Vagina (tissue), 2 donors: ENCODE measurements around the gene LRRC36. TPM values are rescaled to one million over a fixed set of nuclear protein-coding genes. Genes with fewer than 3 reads are reported as not detected.

ENCODE experiments used
- DNase-seq, 2 donors: peaks; one replicate each; pipeline ENCODE4 v3.0.0-alpha.2; 2017; ENCODE audit errors: extremely low spot score in 2 of 2
- H3K27ac ChIP-seq: fragments of 200-600 bp; sonication (generic); one replicate; pipeline ENCODE4 v1.5.1; 2019
- H3K27me3 ChIP-seq: fragments of 200-600 bp; sonication (generic); one replicate; pipeline ENCODE4 v1.5.1; 2019
- H3K36me3 ChIP-seq, 2 donors: fragments of 200-600 bp; sonication (generic); one replicate each; pipeline ENCODE4 v1.5.1; 2017 to 2019
- H3K4me1 ChIP-seq: fragments of 200-600 bp; sonication (generic); one replicate; pipeline ENCODE4 v1.5.1; 2019
- H3K4me3 ChIP-seq, 2 donors: fragments of 200-600 bp; sonication (generic); 1 replicate in 1 of 2; 2 replicates in 1 of 2; pipeline ENCODE4 v1.5.1; 2016 to 2019
- H3K9me3 ChIP-seq: fragments of 200-600 bp; sonication (generic); one replicate; pipeline ENCODE4 v1.5.1; 2019
- POLR2A ChIP-seq, 2 donors: fragments of 450-650 bp; IDR thresholded peaks; one replicate each; pipeline ENCODE4 v1.6.1; 2017; ENCODE audit warnings: antibody characterized with exemption in 2 of 2, mild to moderate bottlenecking in 2 of 2, moderate library complexity in 2 of 2
- POLR2AphosphoS5 ChIP-seq, 2 donors: sonication (generic); formaldehyde crosslinking; IDR thresholded peaks; one replicate each; pipeline ENCODE4 v1.9.0; 2017; ENCODE audit warnings: antibody characterized with exemption in 2 of 2, mild to moderate bottlenecking in 2 of 2, low read depth in 1 of 2; ENCODE audit not compliant: insufficient read depth in 1 of 2
- intact Hi-C: fragments of 100-400 bp; cut with DNase I; formaldehyde crosslinking; loops from one replicate; pipeline ENCODE4 v1.15.1; 2023
- total RNA-seq: library from RNA; depleted of rRNA; stranded (reverse); fragments of >200 nt; gene quantifications from one replicate; pipeline ENCODE4 v1.2.3, GENCODE V29; 2016
- TF ChIP-seq, protein P1 (sequence below), 3 experiments: fragments of 450-650 bp in 2 of 3; fragments of 200-600 bp in 1 of 3; sonication (generic) in 1 of 3; IDR thresholded peaks; one replicate each; pipeline ENCODE4 v1.5.1; 2017 to 2019; ENCODE audit warnings: antibody characterized with exemption in 3 of 3, mild to moderate bottlenecking in 2 of 3, moderate library complexity in 2 of 3

LRRC36 gene
- total RNA-seq, 1 donor from 2014 or later, result not detected

DNA sequence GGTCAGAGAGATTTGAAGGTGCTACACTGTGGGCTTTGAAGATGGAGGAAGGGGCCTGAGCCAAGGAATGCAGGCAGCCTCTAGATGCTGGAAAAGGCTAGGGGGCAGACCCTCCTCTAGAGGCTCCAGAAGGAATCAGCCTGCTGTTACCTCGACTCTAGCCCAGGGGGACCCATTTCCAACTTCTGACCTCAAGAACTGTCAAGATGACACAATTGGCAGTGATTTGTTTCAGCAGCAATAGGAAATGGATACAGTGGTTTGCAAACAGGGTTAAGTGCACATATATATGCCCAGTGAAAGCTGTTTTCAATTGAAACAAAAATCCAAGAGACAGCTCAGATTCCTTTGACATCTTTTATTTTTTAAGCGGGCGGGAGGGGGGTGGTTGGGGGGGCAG is 93.3 kb downstream of the LRRC36 start:
- Histone ChIP-seq H3K9me3 (no peaks in the 10 kb centered on the region), H3K36me3 (no peaks in the 10 kb centered on the region), H3K27me3 (no peaks in the 10 kb centered on the region), H3K4me1 (peaks cover 11% of the 10 kb centered on the region), H3K4me3 (no peak overlapping the region), H3K27ac (no peak overlapping the region)
- intact Hi-C loops, result no loop called here
- TF ChIP-seq POLR2A (IDR thresholded peaks at IDR 0.05), result no peak
- TF ChIP-seq, protein P1, sequence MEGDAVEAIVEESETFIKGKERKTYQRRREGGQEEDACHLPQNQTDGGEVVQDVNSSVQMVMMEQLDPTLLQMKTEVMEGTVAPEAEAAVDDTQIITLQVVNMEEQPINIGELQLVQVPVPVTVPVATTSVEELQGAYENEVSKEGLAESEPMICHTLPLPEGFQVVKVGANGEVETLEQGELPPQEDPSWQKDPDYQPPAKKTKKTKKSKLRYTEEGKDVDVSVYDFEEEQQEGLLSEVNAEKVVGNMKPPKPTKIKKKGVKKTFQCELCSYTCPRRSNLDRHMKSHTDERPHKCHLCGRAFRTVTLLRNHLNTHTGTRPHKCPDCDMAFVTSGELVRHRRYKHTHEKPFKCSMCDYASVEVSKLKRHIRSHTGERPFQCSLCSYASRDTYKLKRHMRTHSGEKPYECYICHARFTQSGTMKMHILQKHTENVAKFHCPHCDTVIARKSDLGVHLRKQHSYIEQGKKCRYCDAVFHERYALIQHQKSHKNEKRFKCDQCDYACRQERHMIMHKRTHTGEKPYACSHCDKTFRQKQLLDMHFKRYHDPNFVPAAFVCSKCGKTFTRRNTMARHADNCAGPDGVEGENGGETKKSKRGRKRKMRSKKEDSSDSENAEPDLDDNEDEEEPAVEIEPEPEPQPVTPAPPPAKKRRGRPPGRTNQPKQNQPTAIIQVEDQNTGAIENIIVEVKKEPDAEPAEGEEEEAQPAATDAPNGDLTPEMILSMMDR (IDR thresholded peaks at IDR 0.05), result no peak
- TF ChIP-seq POLR2AphosphoS5 (IDR thresholded peaks at IDR 0.05; ENCODE audit: insufficient read depth in 1 of 2, low read depth in 1 of 2), result no peak
- no peak for DNase-seq

DNA sequence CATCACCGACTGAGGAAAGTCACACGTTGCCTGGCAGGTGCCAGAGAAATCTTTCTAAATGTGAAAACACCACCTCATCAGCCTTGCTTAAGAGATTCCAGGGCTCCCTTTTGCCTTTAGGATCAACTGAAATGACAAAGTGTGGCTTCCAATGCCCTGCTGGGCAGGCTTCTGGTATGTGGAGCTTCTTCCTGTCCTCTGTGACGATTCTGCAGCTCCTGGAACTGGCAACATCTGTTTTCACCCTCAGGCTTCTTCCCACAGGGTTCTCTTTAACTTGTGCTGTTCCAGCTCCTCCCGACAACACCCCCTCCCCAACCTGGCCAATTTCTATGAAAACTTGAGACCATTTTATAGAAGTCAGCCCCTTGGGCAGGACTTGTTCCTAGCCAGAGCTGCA is 94.4 kb downstream of the LRRC36 start:
- Histone ChIP-seq H3K27me3 (no peaks in the 10 kb centered on the region), H3K4me1 (no peaks in the 10 kb centered on the region), H3K4me3 (no peak overlapping the region), H3K36me3 (no peaks in the 10 kb centered on the region), H3K27ac (no peak overlapping the region), H3K9me3 (no peaks in the 10 kb centered on the region)
- no peak for DNase-seq
- intact Hi-C loops, result no loop called here
- TF ChIP-seq, protein P1 (IDR thresholded peaks at IDR 0.05), result no peak
- TF ChIP-seq POLR2AphosphoS5 (IDR thresholded peaks at IDR 0.05; ENCODE audit: insufficient read depth in 1 of 2, low read depth in 1 of 2), result no peak
- TF ChIP-seq POLR2A (IDR thresholded peaks at IDR 0.05), result no peak

DNA sequence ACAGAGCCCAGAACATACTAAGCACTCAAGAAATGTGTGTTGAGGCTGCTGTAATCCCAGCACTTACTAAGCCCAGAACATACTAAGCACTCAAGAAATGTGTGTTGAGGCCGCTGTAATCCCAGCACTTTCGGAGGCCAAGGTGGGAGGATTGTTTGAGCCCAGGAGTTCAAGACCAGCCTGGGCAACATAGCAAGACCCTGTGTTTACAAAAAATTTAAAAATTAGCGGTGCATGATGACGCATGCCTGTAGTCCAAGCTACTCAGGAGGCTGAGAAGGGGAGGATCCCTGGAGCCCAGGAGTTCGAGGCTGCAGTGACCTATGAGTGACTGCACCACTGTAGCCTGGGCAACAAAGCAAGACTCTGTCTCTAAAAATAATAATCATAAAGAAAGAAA is 96.4 kb downstream of the LRRC36 start:
- TF ChIP-seq POLR2A (IDR thresholded peaks at IDR 0.05), result no peak
- TF ChIP-seq, protein P1 (IDR thresholded peaks at IDR 0.05), result no peak
- TF ChIP-seq POLR2AphosphoS5 (IDR thresholded peaks at IDR 0.05; ENCODE audit: insufficient read depth in 1 of 2, low read depth in 1 of 2), result no peak
- Histone ChIP-seq H3K27ac (no peak overlapping the region), H3K9me3 (no peaks in the 10 kb centered on the region), H3K27me3 (no peaks in the 10 kb centered on the region), H3K4me1 (peaks cover 11% of the 10 kb centered on the region), H3K36me3 (no peaks in the 10 kb centered on the region), H3K4me3 (no peak overlapping the region)
- intact Hi-C loops, result no loop called here
- no peak for DNase-seq

DNA sequence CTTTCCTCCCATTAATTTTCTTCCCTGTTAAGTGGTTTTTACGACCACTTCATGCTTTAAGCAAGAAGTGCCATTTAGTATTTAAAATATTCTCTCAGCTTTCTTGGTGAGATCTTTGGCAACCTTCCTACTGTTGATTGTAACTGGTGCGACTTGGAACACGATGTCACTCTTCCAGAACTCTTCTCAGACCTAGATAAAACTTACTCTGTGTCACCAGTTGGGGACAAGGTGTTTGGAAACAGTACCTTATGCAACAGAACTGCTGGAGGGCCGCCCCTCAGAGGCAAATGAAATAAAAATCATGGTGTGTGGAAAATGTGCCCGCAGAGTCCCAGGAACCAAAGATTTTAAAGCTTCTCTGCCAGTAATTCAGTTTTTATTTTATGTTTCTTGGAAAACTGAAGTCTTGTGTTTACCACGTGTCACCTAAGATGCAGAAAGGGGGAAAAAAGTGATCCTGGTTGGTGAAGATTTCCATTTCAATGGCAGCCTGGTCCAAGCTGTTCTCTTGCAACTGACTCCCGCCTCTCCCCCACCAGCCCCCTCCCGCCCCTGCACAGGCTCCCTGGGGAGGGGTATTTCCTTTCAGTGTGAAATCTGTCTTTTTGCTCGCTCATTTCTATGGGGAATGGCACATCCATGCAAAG is 97.1 kb downstream of the LRRC36 start:
- Histone ChIP-seq H3K36me3 (no peaks in the 10 kb centered on the region), H3K9me3 (no peaks in the 10 kb centered on the region), H3K4me1 (peaks cover 19% of the 10 kb centered on the region), H3K4me3 (no peak overlapping the region), H3K27ac (no peak overlapping the region), H3K27me3 (no peaks in the 10 kb centered on the region)
- TF ChIP-seq, protein P1 (IDR thresholded peaks at IDR 0.05), result no peak
- TF ChIP-seq POLR2A (IDR thresholded peaks at IDR 0.05) (no peak), POLR2AphosphoS5 (IDR thresholded peaks at IDR 0.05; ENCODE audit: insufficient read depth in 1 of 2, low read depth in 1 of 2) (no peak)
- no peak for DNase-seq
- intact Hi-C loops, result no loop called here

DNA sequence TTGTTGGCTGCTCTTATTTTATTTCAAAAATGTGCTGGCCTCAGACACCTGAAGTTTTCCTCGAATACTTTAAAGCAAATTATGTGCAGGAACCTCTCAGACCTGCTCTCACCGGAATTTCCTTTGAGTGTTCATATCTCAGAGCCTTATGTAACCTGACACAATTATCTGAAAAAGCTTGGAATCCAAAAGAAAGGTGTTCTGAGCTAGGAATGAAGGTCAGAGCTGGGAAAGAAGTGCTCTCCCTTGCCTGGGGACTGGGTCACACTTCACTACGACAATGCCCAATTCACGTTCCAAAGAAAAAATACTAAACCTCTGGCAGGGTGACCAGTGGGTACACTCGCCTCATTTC is 97.6 kb downstream of the LRRC36 start:
- peaks cover 24% of the 10 kb centered on the region for H3K4me1 ChIP-seq
- DNase-seq, result no peak
- H3K27ac ChIP-seq, result no peak overlapping the region
- H3K36me3 ChIP-seq, result no peaks in the 10 kb centered on the region
- TF ChIP-seq, protein P1 (IDR thresholded peaks at IDR 0.05), result no peak
- TF ChIP-seq POLR2A (IDR thresholded peaks at IDR 0.05) (no peak), POLR2AphosphoS5 (IDR thresholded peaks at IDR 0.05; ENCODE audit: insufficient read depth in 1 of 2, low read depth in 1 of 2) (no peak)
- no peaks in the 10 kb centered on the region for H3K27me3 ChIP-seq
- intact Hi-C loops, result no loop called here
- H3K9me3 ChIP-seq, result no peaks in the 10 kb centered on the region
- no peak overlapping the region for H3K4me3 ChIP-seq
